GM12878 (cell line): ENCODE results near the gene PTK6. TPM values are rescaled to one million over a fixed set of nuclear protein-coding genes. Genes with fewer than 3 reads are reported as not detected.

Experiments
- ATAC-seq: fragments of 200-7000 bp; cut with Tn5 transposase; 3 replicates; pipeline ENCODE4 v1.9.1; 2020; ENCODE audit warnings: mild to moderate bottlenecking, moderate library complexity
- BruUV-seq: library from RNA; stranded (reverse); fragments of 400-500 nt; replicated peaks from 2 replicates; lab custom pipeline; 2021; lab: Mats Ljungman, UMichigan
- CTCF ChIA-PET: fragments of 300-600 bp; sonication (Branson Sonifier 250); formaldehyde crosslinking; extraction: SDS; loops from one replicate; lab custom pipeline; 2021; ENCODE audit warnings: inconsistent platforms; lab: Yijun Ruan, JAX
- POLR2A ChIA-PET: fragments of 350-600 bp; formaldehyde crosslinking; extraction: SDS; loops from one replicate; lab custom pipeline; 2021; ENCODE audit warnings: inconsistent platforms; lab: Charles Lee
- RAD21 ChIA-PET: fragments of 300-600 bp; sonication (Branson Sonifier 250); formaldehyde crosslinking; loops from one replicate; lab custom pipeline; 2023; ENCODE audit warnings: antibody characterized with exemption; ENCODE audit not compliant: unreplicated experiment; lab: Charles Lee
- SMC1A ChIA-PET: fragments of 300-600 bp; sonication (Branson Sonifier 250); formaldehyde crosslinking; loops from one replicate; lab custom pipeline; 2023; ENCODE audit not compliant: unreplicated experiment, uncharacterized antibody; lab: Charles Lee
- DNase-seq: peaks from one replicate; pipeline ENCODE4 v3.0.0-alpha.2; 2011; ENCODE audit warnings: low read depth, low spot score
- FAIRE-seq: peaks from 3 replicates; lab custom pipeline; 2011; peaks lifted over from hg19 to GRCh38; lab: Jason Lieb, UNC
- H2AFZ ChIP-seq: 2 replicates; pipeline ENCODE4 v1.6.0; 2011; ENCODE audit warnings: low read depth, low read length, control low read depth; ENCODE audit not compliant: control insufficient read depth
- H3K27ac ChIP-seq: 2 replicates; pipeline ENCODE4 v1.5.1; 2011; ENCODE audit warnings: control low read depth; ENCODE audit not compliant: control insufficient read depth, insufficient read depth
- H3K27me3 ChIP-seq, 2 experiments: replicated peaks in 1 of 2; 2 replicates each; pipeline versions ENCODE4 v1.6.0 to v1.6.1; 2011; ENCODE audit warnings: low read length in 1 of 2; ENCODE audit not compliant: control insufficient read depth in 2 of 2, insufficient read depth in 2 of 2
- H3K36me3 ChIP-seq, 2 experiments: 2 replicates each; pipeline ENCODE4 v1.5.1; 2011; ENCODE audit warnings: low read length in 1 of 2; ENCODE audit not compliant: control insufficient read depth in 2 of 2, insufficient read depth in 2 of 2
- H3K4me1 ChIP-seq: 2 replicates; pipeline ENCODE4 v1.6.1; 2011; ENCODE audit warnings: mild to moderate bottlenecking, low read length, moderate library complexity, mixed read lengths; ENCODE audit not compliant: control insufficient read depth, insufficient read depth
- H3K4me2 ChIP-seq: 2 replicates; pipeline ENCODE4 v1.6.0; 2011; ENCODE audit warnings: control low read depth; ENCODE audit not compliant: control insufficient read depth, insufficient read depth
- H3K4me3 ChIP-seq: fragments of 200-600 bp; sonication (generic); 2 replicates; pipeline ENCODE4 v1.5.1; 2016
- H3K79me2 ChIP-seq: 2 replicates; pipeline ENCODE4 v1.6.0; 2011; ENCODE audit warnings: low read length; ENCODE audit not compliant: control insufficient read depth, insufficient read depth
- H3K9ac ChIP-seq: 2 replicates; pipeline ENCODE4 v1.8.0; 2011; ENCODE audit warnings: low read length, control low read depth, mixed read lengths; ENCODE audit not compliant: control insufficient read depth, insufficient read depth
- H3K9me3 ChIP-seq: replicated peaks from 3 replicates; pipeline ENCODE4 v1.5.1; 2011; ENCODE audit warnings: mild to moderate bottlenecking, low read length; ENCODE audit not compliant: control insufficient read depth, insufficient read depth
- H4K20me1 ChIP-seq: 2 replicates; pipeline ENCODE4 v1.6.0; 2011; ENCODE audit not compliant: control insufficient read depth, insufficient read depth
- PML ChIP-seq: IDR thresholded peaks from 2 replicates; pipeline ENCODE4 v1.6.1; 2012; ENCODE audit warnings: low read length, inconsistent platforms
- POLR2A ChIP-seq: IDR thresholded peaks from 2 replicates; pipeline ENCODE4 v1.6.1; 2011; ENCODE audit warnings: low read depth, mild to moderate bottlenecking, low read length
- RBBP5 ChIP-seq: fragments of 200-600 bp; sonication (generic); conservative IDR thresholded peaks from 2 replicates; pipeline ENCODE4 v1.6.1; 2016
- USF2 ChIP-seq: IDR thresholded peaks from 2 replicates; pipeline ENCODE4 v1.6.1; 2011; ENCODE audit warnings: low read depth, low read length, improper control_type of control experiment, borderline replicate concordance
- ZZZ3 ChIP-seq: IDR thresholded peaks from 2 replicates; pipeline ENCODE4 v1.6.1; 2011; ENCODE audit warnings: low read depth; ENCODE audit not compliant: control insufficient read depth, insufficient read length
- WGBS: methylation state at CpG from one replicate; pipeline ENCODE4 v1.1.6; 2016; ENCODE audit warnings: low lambda C conversion rate; ENCODE audit not compliant: insufficient replicate concordance, insufficient coverage; ENCODE audit errors: missing lambda C conversion rate; 5-methylcytosine and 5-hydroxymethylcytosine counted together
- in situ Hi-C: fragments of 300-500 bp; cut with MboI; formaldehyde crosslinking; loops from 9 replicates; pipeline ENCODE4 v1.14.3; 2018; ENCODE audit warnings: mixed read lengths
- intact Hi-C: fragments of 100-400 bp; cut with micrococcal nuclease; formaldehyde crosslinking; loops from one replicate; pipeline ENCODE4 v1.14.2; 2022; ENCODE audit not compliant: unreplicated experiment
- polyA plus RNA-seq, 11 experiments: library from polyadenylated mRNA; depleted of rRNA in 4 of 11; unstranded in 6 of 11; stranded (reverse) in 5 of 11; fragments of >200 nt; fragmentation: Nextera tagmentation in 4 of 11; fragmentation: Illumina TruSeq in 1 of 11; extraction: Ambion mirVana in 4 of 11; extraction: Trizol in 1 of 11; gene quantifications; 1 replicate in 1 of 11; 2 replicates in 10 of 11; pipeline versions ENCODE4 v1.2.1 to v1.2.3, GENCODE V29; 2011 to 2016; ENCODE audit warnings: inconsistent platforms in 2 of 11, missing spikeins in 2 of 11, low read depth in 1 of 11
- total RNA-seq, 4 experiments: library from RNA; depleted of rRNA in 3 of 4; stranded (reverse); fragments of >200 nt in 3 of 4; fragmentation: Illumina TruSeq in 1 of 4; extraction: Trizol in 1 of 4; gene quantifications; 2 replicates each; pipeline versions ENCODE4 v1.2.1 to v1.2.3, GENCODE V29; 2013 to 2021
- TF ChIP-seq, protein P1 (sequence below): IDR thresholded peaks from 2 replicates; pipeline ENCODE4 v1.6.1; 2011; ENCODE audit warnings: low read depth, mild to moderate bottlenecking, low read length, moderate library complexity, borderline replicate concordance; ENCODE audit errors: extremely low read depth

The PTK6 gene
- total and polyA plus RNA-seq, 10 of the 15 experiments (the other 5 are each of a cell fraction or from before 2014, with no cell fraction given) = 0.02 to 0.21 (median 0.09) TPM; not detected in 3

DNA sequence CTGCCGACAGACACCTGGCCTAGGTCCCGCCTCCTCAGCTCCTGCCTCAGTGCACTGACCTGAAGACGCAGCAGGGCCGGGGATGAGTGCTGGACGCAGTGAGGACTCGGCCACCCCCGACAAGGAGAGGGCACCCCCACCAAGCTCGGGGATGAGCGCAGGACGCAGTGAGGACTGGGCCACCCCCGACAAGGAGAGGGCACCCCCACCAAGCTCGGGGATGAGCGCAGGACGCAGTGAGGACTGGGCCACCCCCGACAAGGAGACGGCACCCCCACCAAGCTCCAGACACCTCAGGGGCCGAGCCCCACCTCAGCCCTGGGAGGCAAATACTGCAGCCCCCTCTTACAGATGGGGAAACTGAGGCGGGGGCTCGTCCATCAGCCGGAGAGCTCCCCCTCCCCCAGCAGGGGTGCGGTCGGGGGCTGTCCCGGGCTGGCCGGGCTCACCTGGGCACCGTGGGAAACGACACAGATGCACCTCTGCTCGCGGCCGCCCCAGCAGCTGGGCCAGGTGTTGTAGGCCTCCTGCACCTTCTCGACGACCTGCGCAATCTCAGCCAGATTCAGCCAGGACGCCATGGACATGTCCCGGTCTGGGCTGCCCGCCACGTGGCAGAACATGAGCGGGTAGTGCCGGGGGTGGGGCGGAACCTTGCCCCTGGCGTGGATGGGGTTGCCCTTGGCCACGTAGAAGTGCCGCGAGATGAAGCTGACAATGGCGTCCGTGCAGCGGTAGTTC is 29.4 kb upstream of the PTK6 start:
- Histone ChIP-seq H3K27ac (no peak overlapping the region), H3K9ac (no peak overlapping the region), H3K4me2 (0 out of 2 replicates have a peak overlapping the region, but pooled peaks have one; percentile 82), H2AFZ (no peak overlapping the region), H3K79me2 (no peaks in the 10 kb centered on the region), H3K27me3 (no peaks in the 10 kb centered on the region), H3K4me1 (peaks cover 24% of the 10 kb centered on the region), H4K20me1 (no peaks in the 10 kb centered on the region), H3K36me3 (no peaks in the 10 kb centered on the region), H3K4me3 (no peak overlapping the region), H3K9me3 (no peaks in the 10 kb centered on the region; the same call in 2 of the 3 replicates)
- CTCF ChIA-PET = no interaction called here
- in situ Hi-C loops (no loop called here), intact Hi-C loops (no loop called here)
- WGBS = 94% methylated on average over 46 of the region's 46 CpGs
- ATAC-seq (no peak), DNase-seq (no peak), FAIRE-seq (no peak)
- SMC1A ChIA-PET = no interaction called here
- RAD21 ChIA-PET = no interaction called here
- POLR2A ChIA-PET = no interaction called here
- BruUV-seq = no TSS peak
- TF ChIP-seq USF2 (no peak), ZZZ3 (no peak), RBBP5 (no peak)

GRCh38 chr20:63565699-63566335 is 28.6 kb upstream of the PTK6 start:
- TF ChIP-seq PML = no peak
- TF ChIP-seq, protein P1, sequence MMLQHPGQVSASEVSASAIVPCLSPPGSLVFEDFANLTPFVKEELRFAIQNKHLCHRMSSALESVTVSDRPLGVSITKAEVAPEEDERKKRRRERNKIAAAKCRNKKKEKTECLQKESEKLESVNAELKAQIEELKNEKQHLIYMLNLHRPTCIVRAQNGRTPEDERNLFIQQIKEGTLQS = no peak
- TF ChIP-seq POLR2A = peak; percentile 41; the same call in 1 of the 2 replicates
- BruUV-seq = no TSS peak
- intact Hi-C loops (no loop called here), in situ Hi-C loops (no loop called here)
- Histone ChIP-seq H3K4me3 (no peak overlapping the region), H3K4me2 (no peak overlapping the region), H4K20me1 (no peaks in the 10 kb centered on the region), H3K9ac (no peak overlapping the region), H3K4me1 (peaks cover 24% of the 10 kb centered on the region), H3K27ac (no peak overlapping the region), H3K79me2 (no peaks in the 10 kb centered on the region), H3K9me3 (no peaks in the 10 kb centered on the region; the same call in 2 of the 3 replicates), H2AFZ (no peak overlapping the region), H3K27me3 (no peaks in the 10 kb centered on the region), H3K36me3 (no peaks in the 10 kb centered on the region; a peak in 1 of 4 replicates)
- no peak for ATAC-seq
- ChIA-PET RAD21 (no interaction called here), POLR2A (no interaction called here), SMC1A (no interaction called here), CTCF (no interaction called here)
- no peak for DNase-seq
- FAIRE-seq = no peak
- 96% methylated on average over 43 of the region's 43 CpGs for WGBS
